ENCODE measurements around the gene CENPU.
A peak's percentile ranks its signal among the peaks of the same experiment; 100 is the strongest.

The CENPU gene

DNA sequence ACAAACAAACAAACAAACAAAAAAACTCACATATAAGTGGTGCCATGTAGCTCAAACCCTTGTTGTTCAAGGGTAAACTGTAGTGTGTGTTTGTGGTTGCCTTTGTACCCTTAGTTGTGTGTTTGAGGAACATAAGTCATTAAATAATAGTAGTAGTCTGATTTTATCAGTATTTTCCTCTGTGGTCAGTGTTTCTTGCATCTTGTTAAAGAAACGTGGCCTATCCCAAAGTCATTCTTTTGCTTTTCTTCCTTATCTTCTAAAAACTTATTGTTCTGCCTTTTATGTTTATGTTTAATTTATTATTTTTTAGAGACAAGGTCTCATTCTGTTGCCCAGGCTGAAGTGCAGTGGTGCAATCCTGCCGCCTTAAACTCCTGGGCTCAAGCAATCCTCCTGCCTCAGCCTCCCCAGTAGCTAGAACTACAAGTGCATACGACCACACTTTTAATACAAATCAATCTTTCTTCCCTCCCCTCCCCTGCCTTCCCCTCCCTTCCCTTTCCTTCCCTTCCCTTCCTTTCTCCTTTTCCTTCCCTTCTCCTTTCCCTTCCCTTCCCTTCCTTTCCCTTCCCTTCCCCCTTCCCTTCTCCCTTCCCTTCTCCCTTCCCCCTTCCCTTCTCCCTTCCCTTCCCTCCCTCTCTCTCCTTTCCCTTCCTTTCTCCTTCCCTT lies 57.9 kb downstream of the CENPU start:
- Histone ChIP-seq H3K36me3 (ENCODE audit: control insufficient read depth, insufficient read depth, low read length, severe bottlenecking) (peaks cover 17% of the 10 kb centered on the region), H3K9me3 (ENCODE audit: control insufficient read depth, low read length) (no peaks in the 10 kb centered on the region), H3K4me3 (ENCODE audit: low read length) (no peak overlapping the region), H3K27me3 (replicated peaks; ENCODE audit: control insufficient read depth, insufficient read depth, low read length) (no peaks in the 10 kb centered on the region), H3K9ac (ENCODE audit: low read length) (no peak overlapping the region), H3K4me1 (ENCODE audit: control insufficient read depth, insufficient read depth, low read length) (peaks cover 13% of the 10 kb centered on the region)
- DNase-seq (ENCODE audit: low read depth) = no peak

DNA sequence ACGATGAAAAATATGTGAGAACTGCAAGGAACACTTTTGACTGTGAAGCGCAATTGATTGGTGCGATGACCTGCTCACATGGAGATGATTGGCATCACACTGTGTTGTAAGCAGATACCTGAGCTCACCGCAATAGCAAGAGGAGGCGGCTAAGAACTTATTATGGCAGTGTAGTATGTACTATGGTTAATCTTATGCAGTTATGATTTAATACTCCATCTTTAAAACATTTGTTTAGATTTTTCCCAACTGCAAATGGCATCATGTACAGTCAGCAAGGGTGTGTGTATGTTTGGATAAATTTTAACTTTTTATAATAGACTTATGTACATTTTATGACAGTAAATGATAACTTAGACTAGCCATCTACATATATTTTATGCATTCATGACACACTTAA lies 58.9 kb downstream of the CENPU start:
- Histone ChIP-seq H3K4me3 (ENCODE audit: low read length) (no peak overlapping the region), H3K36me3 (ENCODE audit: control insufficient read depth, insufficient read depth, low read length, severe bottlenecking) (peaks cover 17% of the 10 kb centered on the region)

DNA sequence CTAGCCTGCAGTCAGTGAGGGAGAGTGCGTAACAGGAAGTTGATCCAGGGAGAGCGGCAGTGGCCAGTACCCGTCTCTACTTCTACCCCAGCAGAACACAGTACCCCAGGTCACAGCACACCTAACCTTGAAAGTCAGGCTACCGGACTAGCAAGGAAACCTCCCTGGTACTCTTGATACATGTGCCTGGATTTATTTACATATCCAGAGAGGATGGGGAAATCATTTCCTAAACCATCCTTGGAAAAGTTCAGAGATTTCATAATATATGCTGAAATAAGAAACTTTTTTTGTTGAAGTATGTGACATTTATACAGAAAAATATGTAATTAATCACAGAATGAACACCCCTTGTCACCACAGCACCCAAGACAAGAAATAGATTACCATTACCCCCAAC lies 59.9 kb downstream of the CENPU start:
- Histone ChIP-seq H3K9me3 (ENCODE audit: control insufficient read depth, low read length) (no peaks in the 10 kb centered on the region), H3K4me3 (ENCODE audit: low read length) (no peak overlapping the region)

More for the DNA sequence above, 58.9 kb downstream of the CENPU start:
- DNase-seq (ENCODE audit: low read depth) = no peak
- H3K27me3 ChIP-seq (replicated peaks; ENCODE audit: control insufficient read depth, insufficient read depth, low read length) = no peaks in the 10 kb centered on the region
- H3K9ac ChIP-seq (ENCODE audit: low read length) = no peak overlapping the region
- peaks cover 13% of the 10 kb centered on the region for H3K4me1 ChIP-seq (ENCODE audit: control insufficient read depth, insufficient read depth, low read length)
- H3K9me3 ChIP-seq (ENCODE audit: control insufficient read depth, low read length) = no peaks in the 10 kb centered on the region

DNA sequence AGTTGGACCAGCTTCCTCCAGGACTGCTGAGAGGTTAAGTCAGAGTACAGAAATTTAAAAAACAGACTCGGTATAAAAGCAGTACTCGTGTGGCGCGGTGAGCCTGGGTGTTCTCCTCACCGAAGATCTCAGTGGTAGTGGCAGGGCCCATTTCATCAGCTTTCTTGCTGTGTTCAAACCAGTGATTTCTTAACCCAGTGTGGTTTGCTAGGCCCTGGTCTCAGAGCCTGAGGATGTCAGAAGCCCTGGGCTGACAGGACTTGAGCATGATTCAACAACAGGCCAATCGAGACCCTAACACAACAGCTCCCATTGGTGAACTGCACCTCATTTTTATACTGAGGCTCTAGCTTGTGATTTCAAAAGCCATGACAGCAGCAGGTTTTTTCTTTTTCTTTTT lies 61.2 kb downstream of the CENPU start:
- Histone ChIP-seq H3K4me1 (ENCODE audit: control insufficient read depth, insufficient read depth, low read length) (peaks cover 13% of the 10 kb centered on the region), H3K9me3 (ENCODE audit: control insufficient read depth, low read length) (no peaks in the 10 kb centered on the region), H3K4me3 (ENCODE audit: low read length) (no peak overlapping the region), H3K9ac (ENCODE audit: low read length) (no peak overlapping the region), H3K36me3 (ENCODE audit: control insufficient read depth, insufficient read depth, low read length, severe bottlenecking) (peaks cover 30% of the 10 kb centered on the region), H3K27me3 (replicated peaks; ENCODE audit: control insufficient read depth, insufficient read depth, low read length) (no peaks in the 10 kb centered on the region)
- no peak for DNase-seq (ENCODE audit: low read depth)

More for the DNA sequence above, 59.9 kb downstream of the CENPU start:
- Histone ChIP-seq H3K4me1 (ENCODE audit: control insufficient read depth, insufficient read depth, low read length) (peaks cover 13% of the 10 kb centered on the region), H3K36me3 (ENCODE audit: control insufficient read depth, insufficient read depth, low read length, severe bottlenecking) (peaks cover 23% of the 10 kb centered on the region), H3K27me3 (replicated peaks; ENCODE audit: control insufficient read depth, insufficient read depth, low read length) (no peaks in the 10 kb centered on the region), H3K9ac (ENCODE audit: low read length) (peak overlapping the region; percentile 1)
- peak; percentile 53 for DNase-seq (ENCODE audit: low read depth)

DNA sequence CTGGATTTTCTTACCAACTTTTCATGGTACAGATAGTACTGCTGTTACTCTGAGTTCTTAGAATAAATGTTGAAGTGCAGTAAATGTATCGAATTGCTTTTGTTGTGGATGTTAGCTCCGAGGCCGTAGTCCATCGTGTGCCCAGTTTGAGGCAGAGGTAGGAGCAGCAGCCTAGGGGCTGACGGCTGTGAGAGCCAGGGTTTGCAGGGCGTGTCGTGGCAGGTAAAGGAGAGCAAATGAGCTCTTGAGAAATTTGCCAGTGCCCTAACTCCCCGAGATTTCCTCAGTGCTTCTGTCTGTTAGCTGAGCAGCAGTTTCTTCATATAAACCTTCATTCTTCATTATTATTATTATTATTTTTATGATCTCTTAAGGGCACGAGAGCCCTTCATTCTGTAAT lies 62.8 kb downstream of the CENPU start:
- peaks cover 13% of the 10 kb centered on the region for H3K4me1 ChIP-seq (ENCODE audit: control insufficient read depth, insufficient read depth, low read length)
- no peak for DNase-seq (ENCODE audit: low read depth)
- peaks cover 40% of the 10 kb centered on the region for H3K36me3 ChIP-seq (ENCODE audit: control insufficient read depth, insufficient read depth, low read length, severe bottlenecking)

DNA sequence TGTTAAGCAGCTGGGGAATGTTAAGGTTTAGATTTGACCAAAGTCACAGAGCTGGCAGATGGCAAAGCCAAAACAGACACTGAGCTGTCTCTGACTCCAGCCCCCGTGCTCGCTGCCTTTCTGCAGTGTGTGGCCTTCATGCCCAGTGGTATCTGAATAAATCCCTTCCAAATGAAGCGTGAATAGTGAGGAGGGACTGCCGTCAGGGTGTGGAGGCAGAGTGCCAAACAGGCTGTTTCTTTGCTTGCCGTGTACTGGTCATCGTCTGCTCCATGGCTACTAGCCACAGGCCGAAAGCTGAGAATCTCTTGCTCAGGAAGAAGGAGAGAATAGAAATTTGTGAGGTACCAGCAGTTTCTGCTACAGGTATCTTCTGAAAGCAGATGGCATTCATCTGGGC lies 64.6 kb downstream of the CENPU start:
- DNase-seq (ENCODE audit: low read depth) = no peak
- no peak overlapping the region for H3K9ac ChIP-seq (ENCODE audit: low read length)
- H3K4me3 ChIP-seq (ENCODE audit: low read length) = no peak overlapping the region
- peaks cover 6% of the 10 kb centered on the region for H3K4me1 ChIP-seq (ENCODE audit: control insufficient read depth, insufficient read depth, low read length)
- no peaks in the 10 kb centered on the region for H3K27me3 ChIP-seq (replicated peaks; ENCODE audit: control insufficient read depth, insufficient read depth, low read length)
- peaks cover 36% of the 10 kb centered on the region for H3K36me3 ChIP-seq (ENCODE audit: control insufficient read depth, insufficient read depth, low read length, severe bottlenecking)
- H3K9me3 ChIP-seq (ENCODE audit: control insufficient read depth, low read length) = no peaks in the 10 kb centered on the region

More for the DNA sequence above, 62.8 kb downstream of the CENPU start:
- Histone ChIP-seq H3K4me3 (ENCODE audit: low read length) (no peak overlapping the region), H3K9ac (ENCODE audit: low read length) (no peak overlapping the region), H3K9me3 (ENCODE audit: control insufficient read depth, low read length) (no peaks in the 10 kb centered on the region), H3K27me3 (replicated peaks; ENCODE audit: control insufficient read depth, insufficient read depth, low read length) (no peaks in the 10 kb centered on the region)

DNA sequence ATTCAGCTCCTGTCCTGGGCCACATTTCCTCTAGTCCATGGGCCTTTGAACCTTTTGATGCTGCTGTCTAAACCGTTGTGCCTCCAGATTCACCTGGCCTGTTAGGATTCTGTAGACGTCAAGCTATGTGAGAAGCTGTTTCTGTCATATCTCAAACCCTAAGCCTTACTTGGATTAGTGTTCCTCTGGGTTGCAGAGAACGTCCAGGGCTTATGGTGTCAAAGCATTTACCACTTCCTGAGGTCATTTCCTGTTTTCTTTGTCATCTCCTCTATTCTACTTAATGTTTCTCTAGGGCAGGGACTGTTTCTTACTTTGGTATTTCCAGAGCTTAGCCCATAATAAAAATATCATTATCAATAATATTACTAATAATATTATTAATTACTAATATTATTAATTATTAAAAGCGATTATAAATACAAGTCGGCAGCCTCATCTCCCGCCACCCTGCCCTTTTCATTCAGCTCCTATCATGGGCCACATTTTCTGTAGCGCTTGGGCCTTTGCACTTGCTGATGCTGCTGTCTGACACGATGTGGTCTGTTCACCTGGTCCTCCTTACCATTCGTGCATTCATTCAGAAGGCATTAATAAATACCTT lies 65.3 kb downstream of the CENPU start:
- no peak for DNase-seq (ENCODE audit: low read depth)
- H3K36me3 ChIP-seq (ENCODE audit: control insufficient read depth, insufficient read depth, low read length, severe bottlenecking) = peaks cover 36% of the 10 kb centered on the region

DNA sequence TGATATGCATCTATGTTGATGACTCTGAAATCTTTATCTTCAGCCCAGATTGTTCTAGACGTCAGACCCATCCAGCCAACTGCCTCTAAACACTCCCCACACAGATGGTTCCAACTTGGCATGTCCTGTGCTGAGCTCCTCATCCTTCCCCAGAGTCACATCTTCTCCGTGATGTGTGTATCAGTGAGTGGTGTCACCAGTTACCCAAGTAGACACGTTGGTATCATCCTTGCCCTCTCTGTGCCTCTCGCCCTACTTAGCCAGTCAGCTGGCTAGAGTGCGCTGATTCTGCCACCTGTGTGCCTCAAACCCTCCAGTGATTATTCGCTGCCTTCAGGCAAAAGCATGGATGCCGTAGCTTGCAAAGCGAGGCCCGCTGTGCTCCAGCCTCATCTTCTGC lies 65.8 kb downstream of the CENPU start:
- H3K9ac ChIP-seq (ENCODE audit: low read length) = no peak overlapping the region
- H3K4me1 ChIP-seq (ENCODE audit: control insufficient read depth, insufficient read depth, low read length) = no peaks in the 10 kb centered on the region
- peaks cover 36% of the 10 kb centered on the region for H3K36me3 ChIP-seq (ENCODE audit: control insufficient read depth, insufficient read depth, low read length, severe bottlenecking)
- H3K9me3 ChIP-seq (ENCODE audit: control insufficient read depth, low read length) = no peaks in the 10 kb centered on the region
- no peak overlapping the region for H3K4me3 ChIP-seq (ENCODE audit: low read length)
- no peaks in the 10 kb centered on the region for H3K27me3 ChIP-seq (replicated peaks; ENCODE audit: control insufficient read depth, insufficient read depth, low read length)
- DNase-seq (ENCODE audit: low read depth) = no peak

More for the DNA sequence above, 65.3 kb downstream of the CENPU start:
- Histone ChIP-seq H3K4me3 (ENCODE audit: low read length) (no peak overlapping the region), H3K9me3 (ENCODE audit: control insufficient read depth, low read length) (no peaks in the 10 kb centered on the region), H3K4me1 (ENCODE audit: control insufficient read depth, insufficient read depth, low read length) (peaks cover 1% of the 10 kb centered on the region), H3K9ac (ENCODE audit: low read length) (no peak overlapping the region), H3K27me3 (replicated peaks; ENCODE audit: control insufficient read depth, insufficient read depth, low read length) (no peaks in the 10 kb centered on the region)

DNA sequence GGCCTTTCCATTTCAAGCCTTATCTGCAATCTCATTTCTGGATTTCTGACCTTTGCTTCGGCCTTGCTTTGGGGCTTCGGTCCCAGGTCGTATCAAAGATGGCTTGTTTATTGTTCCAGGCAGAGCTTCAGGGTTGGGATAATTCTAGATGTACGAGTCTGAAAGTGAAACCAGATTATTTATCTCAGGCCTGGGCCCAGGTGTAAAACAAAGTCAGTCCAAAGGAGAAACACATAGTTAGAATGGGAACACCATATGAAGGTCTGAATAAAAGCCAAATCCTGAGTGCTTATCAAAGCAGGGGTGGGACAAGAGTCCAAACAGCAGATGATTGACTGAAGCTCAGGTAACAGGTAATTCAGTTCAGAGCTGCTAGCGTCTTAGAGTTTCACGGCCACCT lies 67.2 kb downstream of the CENPU start:
- peaks cover 27% of the 10 kb centered on the region for H3K36me3 ChIP-seq (ENCODE audit: control insufficient read depth, insufficient read depth, low read length, severe bottlenecking)
- no peaks in the 10 kb centered on the region for H3K27me3 ChIP-seq (replicated peaks; ENCODE audit: control insufficient read depth, insufficient read depth, low read length)
- no peak overlapping the region for H3K4me3 ChIP-seq (ENCODE audit: low read length)
- no peaks in the 10 kb centered on the region for H3K4me1 ChIP-seq (ENCODE audit: control insufficient read depth, insufficient read depth, low read length)
- H3K9ac ChIP-seq (ENCODE audit: low read length) = no peak overlapping the region
- DNase-seq (ENCODE audit: low read depth) = no peak
- no peaks in the 10 kb centered on the region for H3K9me3 ChIP-seq (ENCODE audit: control insufficient read depth, low read length)

DNA sequence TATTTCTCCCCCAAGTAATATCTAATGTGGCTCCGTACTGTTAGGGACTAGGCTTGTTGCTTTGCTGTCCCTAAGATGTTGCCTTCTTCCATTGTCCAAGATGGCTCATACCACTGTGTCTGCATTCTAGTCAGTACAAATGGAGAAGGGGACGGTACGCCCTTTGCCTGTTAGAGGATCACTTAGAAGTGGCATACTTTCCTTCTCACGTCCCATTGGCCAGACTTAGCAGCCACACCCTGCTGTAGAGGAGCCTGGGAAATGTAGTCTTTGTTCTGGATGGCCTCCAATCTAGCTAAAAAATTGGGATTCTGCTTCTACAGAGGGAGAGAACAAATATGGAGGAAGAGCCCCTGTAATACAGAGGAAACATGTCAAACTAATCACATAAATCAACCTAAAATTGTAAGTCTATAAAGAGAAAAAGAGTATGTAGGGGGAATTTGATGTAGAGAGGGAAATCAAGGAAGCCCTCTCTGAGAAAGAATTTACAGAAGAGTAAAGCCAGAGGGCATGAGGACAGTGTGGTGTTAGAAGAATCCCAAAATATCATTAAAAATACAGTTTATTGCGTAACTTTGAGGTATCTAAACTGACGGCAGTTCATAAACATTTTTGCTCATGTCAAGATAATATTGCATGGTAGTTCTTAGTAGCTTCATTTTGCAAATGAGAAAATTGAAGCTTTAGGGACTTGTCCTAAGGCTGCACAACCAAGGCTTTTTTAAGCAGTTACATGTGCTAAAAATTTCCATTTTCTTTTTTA lies 69.3 kb downstream of the CENPU start:
- Histone ChIP-seq H3K4me3 (ENCODE audit: low read length) (no peak overlapping the region), H3K36me3 (ENCODE audit: control insufficient read depth, insufficient read depth, low read length, severe bottlenecking) (peaks cover 36% of the 10 kb centered on the region), H3K27me3 (replicated peaks; ENCODE audit: control insufficient read depth, insufficient read depth, low read length) (no peaks in the 10 kb centered on the region), H3K9ac (ENCODE audit: low read length) (no peak overlapping the region), H3K9me3 (ENCODE audit: control insufficient read depth, low read length) (no peaks in the 10 kb centered on the region), H3K4me1 (ENCODE audit: control insufficient read depth, insufficient read depth, low read length) (no peaks in the 10 kb centered on the region)
- no peak for DNase-seq (ENCODE audit: low read depth)

DNA sequence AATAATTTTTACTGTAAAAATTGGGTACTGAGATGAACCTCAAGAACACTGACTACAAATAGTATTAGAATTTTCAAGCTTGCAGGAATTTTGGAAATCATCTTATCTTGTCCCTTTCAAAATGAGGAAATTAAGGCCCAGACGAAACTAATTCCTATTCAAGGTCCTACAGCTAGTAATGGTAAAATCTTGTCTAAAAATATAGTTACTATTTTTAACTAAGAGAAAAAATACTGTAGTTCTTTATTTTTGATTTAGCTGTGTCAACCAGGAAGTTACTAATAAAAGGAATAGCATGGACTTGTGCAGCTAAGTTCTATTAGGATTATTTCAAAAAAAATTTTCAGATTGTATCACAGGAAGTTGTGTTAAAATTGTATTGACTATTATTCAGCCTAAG lies 71.7 kb downstream of the CENPU start:
- H3K4me3 ChIP-seq (ENCODE audit: low read length) = no peak overlapping the region
- no peaks in the 10 kb centered on the region for H3K27me3 ChIP-seq (replicated peaks; ENCODE audit: control insufficient read depth, insufficient read depth, low read length)
- H3K9ac ChIP-seq (ENCODE audit: low read length) = no peak overlapping the region
- peaks cover 25% of the 10 kb centered on the region for H3K36me3 ChIP-seq (ENCODE audit: control insufficient read depth, insufficient read depth, low read length, severe bottlenecking)
- no peaks in the 10 kb centered on the region for H3K4me1 ChIP-seq (ENCODE audit: control insufficient read depth, insufficient read depth, low read length)
- no peak for DNase-seq (ENCODE audit: low read depth)
- H3K9me3 ChIP-seq (ENCODE audit: control insufficient read depth, low read length) = no peaks in the 10 kb centered on the region

Measured in adipocyte (in vitro differentiated cells).